ENCODE measurements around the gene CDC20.

GRCh38 chr1:43370564-43370963, 11.8 kb downstream of the CDC20 start:
- TF ChIP-seq CTCF (conservative IDR thresholded peaks at IDR 0.05; ENCODE audit: low read length) (no peak), EZH2phosphoT487 (IDR thresholded peaks at IDR 0.05; ENCODE audit: borderline replicate concordance) (no peak)
